GM18511 (cell line): Measurements from ENCODE around the gene DTX3.
"Not testable (repeated sequence)": the region's sequence is repeated elsewhere in the genome, so short reads cannot be mapped to it uniquely, and the experiment has no call there.

ENCODE experiments used
- ATAC-seq: cut with Tn5 transposase; IDR thresholded peaks from one replicate; pipeline ENCODE4 v1.9.1; 2021; ENCODE audit warnings: mild to moderate bottlenecking, moderate library complexity; ENCODE audit not compliant: unreplicated experiment

Gene DTX3, protein sequence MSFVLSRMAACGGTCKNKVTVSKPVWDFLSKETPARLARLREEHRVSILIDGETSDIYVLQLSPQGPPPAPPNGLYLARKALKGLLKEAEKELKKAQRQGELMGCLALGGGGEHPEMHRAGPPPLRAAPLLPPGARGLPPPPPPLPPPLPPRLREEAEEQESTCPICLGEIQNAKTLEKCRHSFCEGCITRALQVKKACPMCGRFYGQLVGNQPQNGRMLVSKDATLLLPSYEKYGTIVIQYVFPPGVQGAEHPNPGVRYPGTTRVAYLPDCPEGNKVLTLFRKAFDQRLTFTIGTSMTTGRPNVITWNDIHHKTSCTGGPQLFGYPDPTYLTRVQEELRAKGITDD

DNA sequence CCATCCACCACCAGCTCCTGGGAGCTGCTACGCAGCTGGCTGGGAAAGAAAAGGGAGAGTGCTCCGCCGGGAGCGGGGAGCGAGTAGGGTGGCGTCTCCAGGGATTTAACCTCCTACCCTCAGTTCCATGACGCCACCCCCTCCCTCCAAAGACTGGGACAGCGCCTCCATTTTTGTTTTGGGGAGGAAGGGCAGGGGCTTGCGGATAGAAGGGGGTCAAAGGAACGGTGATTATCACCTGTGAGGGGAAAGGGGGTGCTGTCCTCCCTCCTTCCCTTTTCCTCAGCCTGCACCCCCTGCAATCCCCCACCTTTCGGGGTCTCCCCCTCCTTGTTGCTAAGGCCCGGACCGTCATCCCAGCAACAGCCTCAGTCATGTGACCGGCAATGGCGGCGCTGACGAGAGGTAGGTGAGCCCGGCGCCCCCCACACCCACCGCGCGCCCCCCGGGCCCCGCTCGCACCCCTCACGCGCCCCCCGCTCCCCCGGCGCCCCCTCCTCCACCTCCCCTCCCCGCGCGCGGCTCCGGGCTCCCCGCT lies at the start of gene DTX3:
DTX3 (plus strand) TSS at position 371 of the 538 bp plus-strand sequence. CDS start 1,694 bp downstream, outside the sequence.
- peak; percentile 78 for ATAC-seq

DNA sequence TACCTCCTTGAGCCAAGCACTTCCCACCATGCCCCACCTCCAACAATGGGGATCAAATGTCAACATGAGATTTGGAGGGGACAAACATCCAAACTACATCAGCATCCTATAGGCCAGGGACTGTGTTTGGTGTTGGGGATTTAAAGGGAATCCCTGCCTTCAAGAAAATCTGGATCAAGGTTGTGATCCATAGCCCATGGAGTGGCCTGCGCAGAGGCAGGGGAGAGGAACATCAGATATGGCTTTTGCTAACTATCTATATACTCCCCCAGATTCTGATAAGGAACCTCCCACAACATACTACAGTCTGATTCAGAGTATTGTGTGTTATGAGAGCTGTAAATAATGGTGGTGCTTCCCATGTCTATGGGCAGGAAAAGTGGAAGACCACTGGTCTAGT lies 49.7 kb upstream of the DTX3 start:
- no peak for ATAC-seq

DNA sequence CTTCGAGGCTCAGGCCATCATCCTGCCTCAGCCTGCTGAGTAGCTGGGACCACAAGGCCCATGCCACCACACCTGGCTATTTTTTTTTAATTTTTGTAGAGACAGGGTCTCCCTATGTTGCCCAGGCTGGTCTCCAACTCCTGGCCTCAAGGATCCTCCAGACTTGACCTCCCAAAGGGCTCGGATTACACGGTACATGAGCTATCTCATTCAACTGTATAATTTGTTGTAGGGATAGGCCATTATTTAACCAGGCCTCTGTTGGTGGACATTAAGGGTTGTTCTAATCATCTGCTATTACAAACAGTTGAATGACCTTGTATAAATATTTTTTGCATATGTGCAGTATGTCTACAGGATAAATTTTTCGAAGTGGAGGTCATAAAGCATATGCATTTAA lies 45.8 kb upstream of the DTX3 start:
- ATAC-seq, result no peak

DNA sequence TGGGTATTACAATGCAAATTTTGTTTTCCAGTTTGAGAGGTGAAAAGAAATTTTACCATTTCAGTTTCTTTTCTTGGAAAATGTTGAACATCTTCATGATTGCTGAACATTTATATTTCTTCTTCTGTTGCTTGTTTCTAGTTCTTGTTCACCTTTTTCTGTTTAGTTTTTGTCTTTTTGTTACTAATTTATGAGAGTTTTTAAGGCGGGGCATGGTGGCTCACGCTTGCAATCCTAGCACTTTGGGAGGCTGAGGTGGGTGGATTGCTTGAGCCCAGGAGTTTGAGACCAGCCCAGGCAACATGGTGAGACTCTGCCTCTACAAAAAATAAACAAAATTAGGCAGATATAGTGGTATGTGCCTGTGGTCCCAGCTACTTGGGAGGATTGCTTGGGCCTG lies 44.1 kb upstream of the DTX3 start:
- ATAC-seq, result no peak

DNA sequence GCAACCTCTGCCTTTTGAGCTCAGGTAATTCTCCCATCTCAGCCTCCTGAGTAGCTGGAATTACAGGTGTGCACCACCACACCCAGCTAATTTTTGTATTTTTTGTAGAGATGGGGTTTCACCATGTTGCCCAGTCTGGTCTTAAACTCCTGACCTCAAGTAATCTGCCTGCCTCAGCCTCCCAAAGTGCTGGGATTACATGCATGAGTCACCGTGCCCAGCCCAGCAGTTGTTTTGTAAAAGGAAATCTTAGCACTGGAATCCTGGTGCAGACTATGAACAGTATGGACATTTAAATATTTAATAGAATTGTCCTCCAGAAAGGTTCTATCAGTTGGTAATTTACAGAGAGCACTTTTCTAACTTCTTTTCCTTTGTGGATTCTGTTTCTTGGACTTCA lies 43.5 kb upstream of the DTX3 start:
- not testable (repeated sequence) for ATAC-seq

DNA sequence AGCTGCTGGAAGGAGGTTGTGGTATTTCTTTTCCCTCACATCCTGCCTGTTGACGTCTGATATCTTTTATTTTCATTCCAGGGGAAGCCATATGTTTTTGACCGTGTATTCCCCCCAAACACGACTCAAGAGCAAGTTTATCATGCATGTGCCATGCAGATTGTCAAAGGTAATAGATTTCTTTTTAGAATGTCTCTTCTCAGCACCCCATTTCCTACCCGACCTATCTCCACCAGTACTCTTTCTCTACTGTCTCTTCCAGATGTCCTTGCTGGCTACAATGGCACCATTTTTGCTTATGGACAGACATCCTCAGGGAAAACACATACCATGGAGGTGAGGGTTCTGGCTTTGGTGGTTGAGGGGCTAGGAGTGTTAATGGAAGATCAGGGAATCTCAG lies 41.3 kb upstream of the DTX3 start:
- no peak for ATAC-seq

DNA sequence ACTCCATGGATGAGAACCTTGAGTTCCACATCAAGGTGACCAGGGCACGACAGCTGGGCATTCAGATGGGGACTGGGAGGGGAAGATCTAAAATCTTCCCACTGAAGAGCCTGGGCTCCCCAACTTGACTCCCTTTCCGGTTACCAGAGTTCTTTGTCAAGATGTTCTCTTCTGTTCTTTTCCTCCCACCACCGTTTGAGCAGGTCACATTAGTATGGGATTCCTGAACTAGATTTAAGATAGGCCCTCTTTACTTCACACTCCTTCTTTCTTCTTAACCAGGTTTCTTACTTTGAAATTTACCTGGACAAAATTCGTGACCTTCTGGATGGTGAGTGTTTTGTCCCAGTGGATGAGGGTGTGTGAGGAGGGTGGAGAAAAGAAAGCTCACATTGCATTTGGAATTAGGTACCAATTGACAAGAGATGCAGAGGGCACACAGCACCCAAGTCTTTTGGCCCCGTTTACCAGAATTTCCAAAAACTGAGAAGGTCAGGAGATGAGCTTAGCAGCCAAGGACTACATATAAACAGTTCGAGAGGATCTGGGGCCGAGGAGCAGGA lies 40.4 kb upstream of the DTX3 start:
- ATAC-seq, result no peak

DNA sequence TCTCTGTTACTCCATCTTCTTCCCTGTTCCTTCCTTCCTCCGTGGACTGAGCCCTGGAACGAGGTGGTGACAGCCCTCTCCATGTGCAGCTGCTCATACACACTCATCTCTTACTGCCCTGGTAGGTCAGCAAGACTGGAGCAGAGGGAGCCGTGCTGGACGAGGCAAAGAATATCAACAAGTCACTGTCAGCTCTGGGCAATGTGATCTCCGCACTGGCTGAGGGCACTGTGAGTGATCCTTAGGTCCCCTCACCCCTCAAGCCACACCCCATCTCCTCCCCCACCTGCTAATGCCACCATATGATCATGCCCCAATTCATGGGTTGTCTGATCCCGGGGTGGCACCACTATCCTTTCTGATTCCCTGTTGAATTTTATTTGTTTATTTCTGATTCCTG lies 35.8 kb upstream of the DTX3 start:
- ATAC-seq, result no peak

DNA sequence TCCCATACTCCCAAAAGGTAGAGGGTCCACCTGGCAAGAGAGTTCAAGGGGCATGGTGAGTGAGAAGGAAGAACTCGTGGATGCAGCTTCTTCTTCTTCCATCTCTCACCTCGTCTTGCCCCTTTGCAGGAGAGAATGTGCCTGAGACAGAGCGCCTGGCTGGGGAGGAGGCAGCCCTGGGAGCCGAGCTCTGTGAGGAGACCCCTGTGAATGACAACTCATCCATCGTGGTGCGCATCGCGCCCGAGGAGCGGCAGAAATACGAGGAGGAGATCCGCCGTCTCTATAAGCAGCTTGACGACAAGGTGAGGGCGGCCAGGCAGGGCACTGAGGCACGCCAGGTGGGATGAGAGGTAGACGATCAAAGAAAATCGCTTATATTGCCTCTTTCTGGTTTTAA lies 34.8 kb upstream of the DTX3 start:
- no peak for ATAC-seq

DNA sequence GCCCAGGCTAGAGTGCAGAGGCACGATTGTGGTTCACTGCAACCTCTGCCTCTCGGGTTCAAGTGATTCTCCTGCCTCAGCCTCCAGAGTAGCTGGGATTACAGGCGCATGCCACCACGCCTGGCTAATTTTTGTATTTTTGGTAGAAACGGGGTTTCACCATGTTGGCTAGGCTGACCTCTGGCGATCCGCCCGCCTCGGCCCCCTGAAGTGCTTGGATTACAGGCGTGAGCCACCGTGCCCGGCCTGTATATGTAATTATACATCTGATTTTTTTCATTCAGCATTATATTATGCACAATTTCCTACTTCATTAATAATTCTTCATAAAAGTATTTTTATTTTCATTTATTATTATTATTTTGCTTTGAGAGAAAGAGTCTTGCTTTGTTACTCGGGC lies 34.2 kb upstream of the DTX3 start:
- not testable (repeated sequence) for ATAC-seq

DNA sequence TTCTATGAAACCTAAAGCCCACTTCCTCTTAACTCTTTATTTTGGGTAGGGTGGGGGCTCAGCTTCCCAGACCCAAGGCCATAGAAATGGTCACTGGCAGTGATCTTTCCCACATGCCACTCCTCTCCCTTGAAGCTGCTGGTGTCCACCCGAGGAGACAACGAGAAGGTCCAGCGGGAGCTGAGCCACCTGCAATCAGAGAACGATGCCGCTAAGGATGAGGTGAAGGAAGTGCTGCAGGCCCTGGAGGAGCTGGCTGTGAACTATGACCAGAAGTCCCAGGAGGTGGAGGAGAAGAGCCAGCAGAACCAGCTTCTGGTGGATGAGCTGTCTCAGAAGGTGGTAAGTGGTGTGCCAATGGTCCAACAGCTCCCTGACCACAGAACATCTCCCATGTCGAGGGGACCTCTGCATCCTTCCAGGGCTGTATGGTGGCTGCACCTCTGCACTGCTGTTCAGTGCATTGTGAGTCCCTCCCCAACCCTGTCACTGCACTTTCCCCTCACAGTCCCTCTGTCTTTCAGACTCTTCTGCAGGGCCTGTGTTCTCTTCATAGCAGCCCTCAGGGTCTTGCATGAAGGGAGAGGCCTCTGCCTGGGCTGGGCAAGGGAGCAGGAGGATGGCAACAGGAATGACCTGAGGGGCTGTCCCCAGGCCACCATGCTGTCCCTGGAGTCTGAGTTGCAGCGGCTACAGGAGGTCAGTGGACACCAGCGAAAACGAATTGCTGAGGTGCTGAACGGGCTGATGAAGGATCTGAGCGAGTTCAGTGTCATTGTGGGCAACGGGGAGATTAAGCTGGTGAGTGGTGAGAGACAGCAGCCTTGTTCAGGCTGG lies 32.5 kb upstream of the DTX3 start:
- ATAC-seq, result no peak

DNA sequence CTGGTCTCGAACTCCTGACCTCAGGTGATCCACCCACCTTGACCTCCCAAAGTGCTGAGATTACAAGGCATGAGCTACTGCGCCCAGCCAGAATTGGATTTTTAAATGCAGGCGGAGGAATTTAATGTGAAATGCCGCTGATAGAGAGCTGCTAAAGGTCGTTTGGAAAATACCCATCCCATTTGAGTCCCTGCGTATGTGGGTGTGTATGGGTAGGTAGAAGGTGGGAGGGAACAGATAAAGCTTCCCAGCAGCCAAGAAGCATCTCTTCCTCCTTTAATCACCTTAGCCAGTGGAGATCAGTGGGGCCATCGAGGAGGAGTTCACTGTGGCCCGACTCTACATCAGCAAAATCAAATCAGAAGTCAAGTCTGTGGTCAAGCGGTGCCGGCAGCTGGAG lies 29.8 kb upstream of the DTX3 start:
- no peak for ATAC-seq

DNA sequence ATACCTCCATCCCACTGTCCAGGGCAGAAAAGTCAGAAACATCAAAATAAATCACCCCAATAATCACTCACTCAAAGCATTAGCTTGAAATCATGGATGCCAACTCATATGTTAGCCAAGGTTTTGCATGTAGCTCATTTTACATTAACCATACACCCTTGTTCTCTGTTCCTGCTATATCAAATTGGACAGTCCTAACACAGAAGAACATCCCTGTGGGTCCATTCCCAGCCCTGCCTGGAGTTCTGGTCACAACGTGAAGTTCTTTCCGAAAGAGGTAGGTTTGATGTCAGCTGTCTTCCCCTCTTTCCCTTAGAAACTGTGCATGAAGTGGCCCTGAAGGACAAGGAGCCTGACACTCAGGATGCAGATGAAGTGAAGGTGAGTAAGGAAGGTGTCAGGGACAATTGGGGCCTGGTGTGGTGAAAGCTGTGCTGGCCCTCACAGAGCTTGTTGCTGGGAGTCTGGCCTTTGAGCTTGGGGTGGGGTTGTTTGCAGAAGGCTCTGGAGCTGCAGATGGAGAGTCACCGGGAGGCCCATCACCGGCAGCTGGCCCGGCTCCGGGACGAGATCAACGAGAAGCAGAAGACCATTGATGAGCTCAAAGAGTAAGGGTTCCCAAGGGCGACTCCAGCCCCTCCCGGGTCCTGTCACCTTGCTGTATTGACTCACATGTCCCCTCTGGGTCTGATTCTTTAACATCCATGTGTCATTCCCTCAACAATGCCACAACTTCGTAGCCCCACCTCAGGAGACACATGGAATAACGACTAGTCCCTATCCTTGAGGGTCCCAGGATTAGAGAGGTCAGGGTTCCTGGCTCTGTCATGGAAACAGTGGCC lies 28.6 kb upstream of the DTX3 start:
- ATAC-seq, result no peak

DNA sequence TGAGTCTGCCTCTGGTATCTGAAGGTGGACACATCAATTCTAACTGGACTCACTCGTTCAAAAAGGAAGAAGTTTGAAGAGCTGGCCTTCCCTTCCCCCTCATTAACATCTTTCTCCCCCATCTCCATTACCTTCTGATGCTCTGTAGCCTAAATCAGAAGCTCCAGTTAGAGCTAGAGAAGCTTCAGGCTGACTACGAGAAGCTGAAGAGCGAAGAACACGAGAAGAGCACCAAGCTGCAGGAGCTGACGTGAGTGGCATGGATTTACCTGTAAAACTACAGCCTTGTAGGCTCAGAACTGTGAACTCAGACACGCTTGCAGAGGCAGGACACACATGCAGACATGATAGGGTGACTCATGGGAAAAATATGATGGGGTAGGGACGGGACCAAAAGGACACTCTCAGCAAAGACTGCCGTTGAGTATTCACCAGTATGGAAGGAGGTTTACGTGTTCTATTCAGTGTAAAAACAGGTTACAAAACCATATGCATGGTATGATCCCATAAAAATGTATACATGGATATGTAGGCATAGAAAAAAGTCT lies 27.9 kb upstream of the DTX3 start:
- ATAC-seq, result no peak

DNA sequence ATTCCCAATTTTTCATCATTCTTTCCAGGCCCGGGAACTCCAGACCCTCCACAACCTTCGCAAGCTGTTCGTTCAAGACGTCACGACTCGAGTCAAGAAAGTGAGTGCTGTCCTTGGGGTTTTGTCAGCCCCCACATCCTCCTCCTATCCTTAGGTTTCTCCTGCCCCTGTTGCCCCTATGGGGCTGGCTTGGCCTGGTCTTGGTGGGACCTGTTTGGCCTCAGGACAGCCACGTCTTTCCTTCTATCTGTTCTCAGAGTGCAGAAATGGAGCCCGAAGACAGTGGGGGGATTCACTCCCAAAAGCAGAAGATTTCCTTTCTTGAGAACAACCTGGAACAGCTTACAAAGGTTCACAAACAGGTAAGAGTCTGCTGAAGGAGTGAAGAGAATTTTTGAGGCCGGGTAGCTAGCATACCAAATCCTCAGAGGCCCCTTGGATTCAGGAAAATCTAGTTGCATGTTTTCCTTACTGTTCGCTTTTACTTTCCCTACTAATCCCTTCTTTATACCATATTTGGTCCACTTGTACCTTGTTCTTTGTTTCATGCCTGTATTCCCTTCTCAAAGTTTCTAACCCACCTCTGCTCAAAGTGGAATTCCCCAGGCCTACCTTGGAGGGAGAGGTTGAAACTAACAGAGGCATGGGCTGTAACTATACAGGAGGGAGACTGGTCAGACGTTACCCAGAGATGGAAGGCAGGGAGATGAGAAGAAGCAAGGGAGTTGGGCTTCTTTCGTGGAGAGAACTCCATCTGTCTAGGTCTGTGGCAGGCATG lies 26.5 kb upstream of the DTX3 start:
- no peak for ATAC-seq

DNA sequence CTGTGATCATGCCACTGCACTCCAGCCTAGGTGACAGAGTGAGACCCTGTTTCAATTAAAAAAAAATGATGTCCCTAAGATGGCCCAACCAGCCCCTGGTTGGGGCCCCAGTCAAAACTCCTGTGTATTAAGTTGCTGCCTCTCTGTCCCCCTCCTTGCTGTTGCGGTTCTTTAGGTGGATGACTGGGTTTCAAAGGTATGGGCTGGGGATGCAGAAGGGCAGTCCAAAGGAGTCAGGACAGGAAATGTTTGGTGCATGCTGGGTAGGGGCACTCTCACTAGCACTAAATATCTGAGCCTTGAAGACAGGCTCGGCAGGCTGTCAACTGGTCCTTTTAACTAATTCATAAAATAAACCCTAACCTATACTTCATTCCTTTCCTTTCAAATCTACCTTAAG lies 25.6 kb upstream of the DTX3 start:
- no peak for ATAC-seq

DNA sequence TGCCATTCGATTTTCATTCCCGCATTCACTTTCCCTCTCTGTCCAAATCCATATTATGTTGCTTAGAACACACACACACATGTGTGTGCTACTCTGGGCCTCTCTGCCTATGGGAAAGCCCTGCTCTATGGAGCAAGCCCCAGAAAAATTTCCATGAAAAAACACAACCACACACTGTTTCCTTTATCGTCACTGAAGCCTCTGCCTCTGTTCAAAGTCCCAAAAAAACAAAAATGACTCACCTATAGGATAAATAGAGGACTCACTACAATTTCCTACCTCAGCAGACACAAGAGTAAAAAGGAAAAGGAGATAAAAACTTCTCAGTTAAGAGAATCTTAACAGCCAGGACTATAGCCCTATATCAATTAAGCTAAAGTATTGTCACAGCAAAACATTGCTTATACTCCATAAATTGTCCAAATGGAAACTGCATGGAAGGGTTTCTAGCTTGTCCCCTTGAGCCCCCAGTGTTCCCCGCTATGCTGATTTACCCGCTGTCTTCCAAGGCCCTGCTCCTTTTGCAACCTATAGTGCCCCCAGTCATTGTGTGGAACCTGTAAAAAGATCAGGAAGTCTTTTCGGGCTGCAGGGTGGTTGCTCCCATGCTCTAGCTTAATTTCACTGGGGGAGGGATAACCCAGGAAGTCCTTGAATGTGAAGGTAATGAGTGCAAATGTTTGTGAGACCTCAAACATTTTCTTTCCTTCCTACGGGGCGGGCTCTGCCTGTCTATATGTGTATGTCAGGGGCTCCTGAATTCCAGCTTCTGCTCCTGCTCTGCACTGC lies 24.8 kb upstream of the DTX3 start:
- no peak for ATAC-seq

DNA sequence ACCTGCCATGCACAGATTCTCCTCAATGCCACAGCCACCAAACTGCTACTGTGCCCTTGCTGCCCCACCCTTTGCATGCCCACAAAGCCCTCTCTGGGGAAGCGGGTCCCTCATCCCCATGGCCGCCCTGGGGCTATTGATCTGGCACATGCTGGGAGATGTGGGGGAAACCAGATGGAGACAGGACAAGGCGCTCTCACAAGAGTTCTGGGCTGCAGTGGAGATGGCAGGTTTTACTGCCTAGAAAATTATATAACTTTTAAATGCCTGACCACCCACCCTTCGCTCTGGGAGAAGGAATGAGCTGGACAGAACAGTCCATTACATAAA lies 24.2 kb upstream of the DTX3 start:
- no peak for ATAC-seq

DNA sequence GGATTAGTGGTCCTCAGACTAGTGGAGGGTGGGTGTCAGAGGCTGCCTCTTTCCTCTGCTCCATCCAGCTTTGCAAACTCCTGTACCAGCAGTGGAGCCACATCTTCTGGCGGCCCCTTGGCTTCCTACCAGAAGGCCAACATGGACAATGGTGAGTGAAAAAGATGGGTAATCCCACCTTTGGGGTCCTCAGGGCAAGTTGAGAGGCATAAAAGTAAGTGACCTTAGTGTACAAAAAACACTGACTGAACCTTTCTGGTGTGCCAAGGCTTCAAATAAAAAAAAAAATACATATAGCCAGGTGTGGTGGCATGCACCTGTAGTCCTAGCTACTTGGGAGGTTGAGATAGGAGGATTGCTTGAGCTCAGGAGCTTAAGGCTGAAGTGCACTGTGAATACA lies 22.8 kb upstream of the DTX3 start:
- ATAC-seq, result no peak
